Activated CD4-positive, alpha-beta T cell treated with anti-CD3 and anti-CD28 coated beads, Interleukin-2, Interleukin-4, amounts not matched to agents 100 ng/mL and 50 ng/mL, durations not matched to agents 16 hours and 8 hours (primary cell): ENCODE results near the gene ATP8A2.

Source experiments
- DNase-seq: peaks from one replicate; pipeline ENCODE4 v3.0.0-alpha.2; 2020; ENCODE audit warnings: low spot score

Gene ATP8A2

GRCh38 chr13:26015271-26016125 is 643.7 kb downstream of the ATP8A2 start:
- no peak for DNase-seq

GRCh38 chr13:26016189-26016588 is 644.4 kb downstream of the ATP8A2 start:
- DNase-seq: no peak

- DNase-seq: no peak
These were observed 645.6 kb downstream of the ATP8A2 start for GRCh38 chr13:26017196-26017921.

DNA sequence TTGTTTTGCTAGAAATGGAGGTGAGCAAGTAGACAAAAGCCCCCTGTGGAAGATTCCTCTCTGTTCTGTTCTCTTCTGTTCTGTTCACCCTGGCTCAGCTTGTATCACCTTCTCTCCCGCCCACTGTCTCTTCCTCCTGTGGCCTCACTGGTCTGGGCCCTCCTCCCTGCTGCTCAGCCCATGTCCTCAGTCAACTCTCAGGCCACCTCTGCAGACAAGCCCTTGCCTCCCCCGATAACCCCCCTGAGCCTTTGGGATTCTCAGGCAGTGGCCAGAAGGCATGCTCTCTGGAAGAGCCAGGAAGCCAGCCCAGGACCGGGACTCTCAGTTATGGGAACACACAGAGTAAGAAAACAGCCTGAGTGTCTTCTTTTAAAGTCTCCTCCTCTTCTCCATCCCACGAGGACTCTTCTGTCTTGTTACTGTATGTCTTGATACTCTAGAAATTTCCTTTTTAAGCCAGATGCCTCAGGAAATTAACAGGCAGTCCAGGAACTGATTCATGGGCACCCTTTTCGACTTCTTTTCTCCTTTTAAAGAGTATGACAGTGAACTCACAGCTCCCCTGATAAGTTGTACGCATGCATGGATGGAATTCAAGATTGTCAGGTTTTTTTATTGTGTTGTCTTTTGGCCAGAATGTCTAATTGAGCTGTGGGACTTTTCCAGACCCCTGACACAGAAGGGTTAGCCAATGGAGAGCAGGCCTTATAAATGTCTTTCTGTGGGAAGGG is 646.3 kb downstream of the ATP8A2 start:
- DNase-seq: no peak

DNA sequence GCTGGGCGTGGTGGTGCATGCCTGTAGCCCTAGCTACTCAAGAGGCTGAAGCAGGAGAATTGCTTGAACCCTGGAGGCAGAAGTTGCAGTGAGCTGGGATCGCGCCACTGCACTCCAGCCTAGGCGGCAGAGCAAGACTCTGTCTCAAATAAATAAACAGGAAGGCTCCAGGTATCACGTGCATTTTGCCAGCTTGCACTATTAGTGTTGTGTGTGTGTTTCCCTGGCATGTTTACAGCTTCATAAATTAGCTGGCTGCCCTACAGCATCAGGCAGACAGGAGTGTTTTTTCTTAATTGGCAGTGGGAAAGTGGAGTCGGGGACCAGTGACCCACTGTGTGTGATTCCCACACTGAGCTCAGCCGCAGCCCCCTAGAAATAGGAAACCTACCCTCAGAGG is 647.5 kb downstream of the ATP8A2 start:
- no peak for DNase-seq

DNA sequence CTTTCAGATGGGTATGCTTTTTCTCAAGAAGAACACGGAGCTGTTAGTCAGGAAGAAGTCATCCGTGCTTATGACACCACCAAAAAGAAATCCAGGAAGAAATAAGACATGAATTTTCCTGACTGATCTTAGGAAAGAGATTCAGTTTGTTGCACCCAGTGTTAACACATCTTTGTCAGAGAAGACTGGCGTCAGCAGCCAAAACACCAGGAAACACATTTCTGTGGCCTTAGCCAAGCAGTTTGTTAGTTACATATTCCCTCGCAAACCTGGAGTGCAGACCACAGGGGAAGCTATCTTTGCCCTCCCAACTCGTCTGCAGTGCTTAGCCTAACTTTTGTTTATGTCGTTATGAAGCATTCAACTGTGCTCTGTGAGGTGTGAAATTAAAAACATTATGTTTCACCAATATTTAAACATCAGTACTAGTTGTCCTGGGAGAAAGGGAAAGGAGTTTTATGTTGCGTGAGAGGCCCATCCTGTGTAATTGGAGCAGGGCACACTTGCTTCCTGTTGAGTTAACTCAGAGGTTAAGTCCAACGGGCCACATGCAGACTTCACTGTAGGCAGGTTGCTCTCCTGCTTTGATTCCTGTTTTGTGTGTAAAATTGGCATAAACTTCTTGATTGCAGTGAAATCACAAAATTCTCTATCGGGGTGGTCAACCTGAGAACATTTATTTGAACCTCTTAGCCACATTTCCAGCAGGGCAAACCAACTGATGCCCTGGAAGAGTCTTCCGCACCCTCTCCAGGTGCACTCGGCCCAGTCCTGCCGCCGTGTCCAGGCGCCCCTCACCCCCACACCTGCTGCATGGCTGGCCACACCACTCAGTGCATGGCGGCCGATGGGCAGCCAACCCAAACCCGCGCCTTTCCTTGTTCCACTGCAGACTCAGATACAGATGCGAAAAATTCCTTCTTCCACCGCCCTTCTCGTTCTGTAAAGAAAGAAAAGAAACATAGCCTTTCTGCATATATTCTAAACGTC is 648.4 kb downstream of the ATP8A2 start:
- DNase-seq: no peak

DNA sequence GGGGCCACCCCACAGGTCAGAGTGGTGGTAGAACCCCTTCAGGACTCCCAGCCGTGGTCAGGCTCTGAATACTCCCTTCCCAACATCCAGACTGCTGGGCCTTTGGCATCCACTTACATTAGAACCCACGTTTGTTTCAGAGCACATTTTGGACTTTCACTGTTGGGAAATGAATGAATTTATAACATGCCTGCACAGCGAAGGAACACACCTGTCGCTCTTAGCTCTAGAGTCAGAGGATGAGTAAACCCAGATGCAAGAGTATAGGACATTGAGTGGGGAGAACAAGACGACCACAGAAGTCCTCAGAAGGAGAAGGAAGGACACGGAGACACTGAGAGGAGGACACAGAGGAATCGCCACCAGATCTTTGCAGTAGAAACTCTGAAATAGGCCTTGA is 649.1 kb downstream of the ATP8A2 start:
- no peak for DNase-seq

GRCh38 chr13:26021516-26021915 is 649.7 kb downstream of the ATP8A2 start:
- no peak for DNase-seq

DNA sequence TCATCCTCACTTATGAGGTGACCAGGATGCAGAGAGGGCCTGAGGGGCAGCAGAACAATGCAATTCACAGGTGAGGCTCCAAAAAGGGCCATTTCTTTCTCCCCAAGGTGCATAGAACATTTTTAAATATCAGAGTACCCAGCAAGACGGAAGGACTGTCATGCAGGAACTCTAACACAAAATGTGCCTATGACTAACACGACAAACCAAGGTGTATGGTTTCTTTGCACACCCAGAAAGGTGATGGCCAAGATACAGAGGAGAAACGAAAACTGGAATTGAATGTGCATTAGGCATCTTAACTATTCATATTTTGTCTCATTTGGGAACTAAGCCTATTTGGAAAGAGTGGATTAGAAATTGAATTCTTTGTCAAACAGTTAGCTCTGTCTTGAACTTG is 650.2 kb downstream of the ATP8A2 start:
- no peak for DNase-seq

DNA sequence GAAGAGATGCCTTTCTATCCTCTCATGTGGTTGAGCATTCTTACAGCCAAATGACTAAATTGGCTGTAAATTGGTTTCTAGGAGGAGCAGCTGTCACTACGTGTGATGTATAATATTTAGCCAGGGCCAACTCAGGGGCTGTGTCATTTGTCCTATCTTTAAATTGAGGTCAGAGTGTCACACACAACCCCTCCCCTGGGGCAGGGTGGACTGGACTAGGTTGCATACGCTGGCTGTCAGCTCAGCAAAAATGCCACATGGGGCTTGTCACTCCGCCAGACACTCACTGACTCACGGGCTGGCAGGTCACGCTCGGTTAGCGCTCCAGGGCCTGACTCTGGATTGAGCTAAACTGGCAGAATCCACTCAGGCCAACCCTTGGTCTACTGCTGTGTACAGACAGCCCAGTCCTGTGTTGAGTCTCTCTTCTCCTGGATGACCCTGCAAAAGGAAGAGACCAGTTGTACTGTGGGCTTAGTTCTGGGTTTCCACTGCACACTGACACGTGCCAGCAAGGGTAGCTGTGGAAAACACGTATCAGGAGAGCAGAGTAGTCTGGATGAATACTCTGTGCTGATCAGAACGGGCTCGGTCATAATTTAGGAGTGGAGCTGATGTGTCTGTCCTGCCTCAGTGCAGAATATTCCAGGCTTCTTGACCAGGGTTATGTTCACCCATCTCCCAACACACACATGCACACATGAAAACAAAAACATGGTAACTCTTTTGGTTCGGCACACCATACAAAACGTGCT is 650.9 kb downstream of the ATP8A2 start:
- no peak for DNase-seq

- no peak for DNase-seq
These were observed 652.8 kb downstream of the ATP8A2 start for GRCh38 chr13:26024558-26024957.

DNA sequence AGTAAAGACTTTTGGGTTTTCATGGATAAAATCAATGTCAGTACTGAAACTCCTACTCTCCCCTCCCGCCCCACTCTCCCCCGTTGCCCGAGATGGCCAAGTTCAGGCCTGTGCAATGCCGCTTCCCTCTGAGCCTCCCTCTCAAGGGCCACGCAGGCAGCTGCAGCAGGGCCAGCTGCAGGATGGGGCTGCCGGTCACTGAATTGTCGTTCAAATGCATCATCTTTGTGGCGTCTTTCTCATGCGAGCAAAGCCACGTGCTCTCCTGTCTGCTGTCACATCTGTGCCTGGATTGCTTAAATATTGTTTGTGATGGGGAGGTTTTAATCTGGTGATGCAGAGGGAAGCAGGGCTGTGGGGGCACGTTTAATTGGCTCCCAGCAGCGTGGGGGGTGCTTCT is 653.4 kb downstream of the ATP8A2 start:
- DNase-seq: no peak

GRCh38 chr13:26025771-26026170 is 654.0 kb downstream of the ATP8A2 start:
- DNase-seq: no peak

- DNase-seq: no peak
These were observed 654.4 kb downstream of the ATP8A2 start for GRCh38 chr13:26026211-26026610.

DNA sequence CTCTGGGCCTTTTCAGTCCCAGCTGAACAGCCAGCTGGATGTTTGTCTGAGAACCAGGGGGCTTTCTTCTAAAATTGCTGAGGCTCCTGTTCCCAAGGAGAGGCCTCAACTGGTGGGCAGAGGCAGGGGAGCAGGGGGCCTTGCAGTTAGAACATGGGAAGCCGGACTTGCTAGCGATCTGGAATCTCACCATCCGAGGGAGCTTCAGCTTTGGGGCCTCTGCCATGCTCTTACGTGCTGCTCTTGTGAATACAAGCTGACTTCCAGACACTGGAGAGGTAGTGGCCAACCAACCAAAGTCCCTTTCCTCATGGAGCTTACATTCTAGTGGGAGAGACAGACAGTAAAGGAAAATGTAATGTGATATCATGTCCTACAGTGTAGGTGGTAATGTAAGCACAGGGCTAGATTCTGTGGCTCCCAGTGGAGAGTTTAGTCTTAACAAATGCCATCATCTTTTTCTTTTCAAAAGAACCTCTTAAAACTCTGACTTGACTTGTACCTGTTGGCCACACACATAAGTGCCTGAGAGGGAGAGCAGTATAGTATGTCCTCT is 657.9 kb downstream of the ATP8A2 start:
- DNase-seq: no peak

- no peak for DNase-seq
These were observed 658.6 kb downstream of the ATP8A2 start for GRCh38 chr13:26030331-26030730.

- DNase-seq: no peak
These were observed 662.2 kb downstream of the ATP8A2 start for GRCh38 chr13:26034018-26034417.

GRCh38 chr13:26036383-26036782 is 664.6 kb downstream of the ATP8A2 start:
- no peak for DNase-seq

DNA sequence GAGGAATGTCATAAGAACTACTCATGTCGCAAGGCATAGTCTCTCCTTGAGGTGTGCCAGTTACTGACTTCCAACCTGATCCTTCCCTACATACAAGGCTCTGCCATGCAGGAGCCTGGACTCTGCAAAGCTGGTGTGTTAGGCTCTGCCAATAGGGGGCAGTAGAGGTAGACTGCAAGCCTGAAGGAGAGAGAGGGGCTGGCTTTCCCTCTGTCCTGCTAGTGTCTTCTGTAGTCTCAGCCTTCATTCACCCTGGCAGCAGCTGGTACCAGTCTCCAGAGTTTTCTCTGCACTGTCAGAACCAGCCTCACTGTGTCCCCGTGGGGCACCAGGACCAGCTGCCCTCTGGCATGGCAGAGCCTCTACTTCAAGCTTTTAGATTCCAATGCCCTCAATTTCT is 665.5 kb downstream of the ATP8A2 start:
- DNase-seq: peak; percentile 38

GRCh38 chr13:26038931-26039475 is 667.2 kb downstream of the ATP8A2 start:
- no peak for DNase-seq
